Neuronal stem cell (in vitro differentiated cells): ENCODE measurements around the gene NPPC.

Source experiments
- DNase-seq: peaks from one replicate; pipeline ENCODE4 v3.0.0-alpha.2; 2013; ENCODE audit warnings: low spot score
- H2AFZ ChIP-seq: one replicate; pipeline ENCODE4 v1.6.1; 2013; ENCODE audit warnings: mild to moderate bottlenecking, low read length, inconsistent platforms
- H2AK5ac ChIP-seq: 2 replicates; pipeline ENCODE4 v1.6.1; 2013; ENCODE audit warnings: low read depth, mild to moderate bottlenecking, inconsistent platforms, low read length, moderate library complexity, mixed read lengths
- H2BK120ac ChIP-seq: 2 replicates; pipeline ENCODE4 v1.6.1; 2013; ENCODE audit warnings: low read depth, mild to moderate bottlenecking, inconsistent platforms, low read length, moderate library complexity, mixed read lengths
- H2BK12ac ChIP-seq: one replicate; pipeline ENCODE4 v1.6.1; 2013; ENCODE audit warnings: low read length, inconsistent platforms
- H2BK15ac ChIP-seq: 2 replicates; pipeline ENCODE4 v1.6.1; 2013; ENCODE audit warnings: mild to moderate bottlenecking, low read length, inconsistent platforms, mixed read lengths
- H2BK5ac ChIP-seq: one replicate; pipeline ENCODE4 v1.6.1; 2013; ENCODE audit warnings: inconsistent platforms, mild to moderate bottlenecking, low read length, moderate library complexity
- H3K14ac ChIP-seq: one replicate; pipeline ENCODE4 v1.6.1; 2013; ENCODE audit warnings: low read length, inconsistent platforms
- H3K18ac ChIP-seq: 2 replicates; pipeline ENCODE4 v1.6.1; 2013; ENCODE audit warnings: low read length, inconsistent platforms
- H3K23ac ChIP-seq: 2 replicates; pipeline ENCODE4 v1.6.1; 2013; ENCODE audit warnings: low read depth, mild to moderate bottlenecking, mixed read lengths, low read length, inconsistent platforms; ENCODE audit not compliant: poor library complexity
- H3K27ac ChIP-seq: replicated peaks from 3 replicates; pipeline ENCODE4 v1.5.1; 2013; ENCODE audit warnings: low read length, inconsistent platforms
- H3K27me3 ChIP-seq, 3 experiments: 2 replicates each; pipeline ENCODE4 v1.6.1; 2013; ENCODE audit warnings: low read length in 3 of 3, mild to moderate bottlenecking in 2 of 3, inconsistent platforms in 1 of 3, low read depth in 1 of 3, mixed read lengths in 1 of 3, moderate library complexity in 1 of 3; ENCODE audit not compliant: control insufficient read depth in 3 of 3, insufficient read depth in 3 of 3
- H3K36me3 ChIP-seq, 2 donors: replicated peaks in 1 of 2; 2 replicates each; pipeline ENCODE4 v1.6.1; 2013; ENCODE audit warnings: low read length in 2 of 2; ENCODE audit not compliant: control insufficient read depth in 2 of 2, insufficient read depth in 2 of 2
- H3K4ac ChIP-seq: 2 replicates; pipeline ENCODE4 v1.6.1; 2013; ENCODE audit warnings: inconsistent platforms, mild to moderate bottlenecking, low read length, moderate library complexity
- H3K4me1 ChIP-seq, 2 donors: 1 replicate in 1 of 2; 2 replicates in 1 of 2; pipeline ENCODE4 v1.6.1; 2013; ENCODE audit warnings: low read length in 2 of 2, low read depth in 1 of 2; ENCODE audit not compliant: control insufficient read depth in 2 of 2, insufficient read depth in 1 of 2
- H3K4me2 ChIP-seq: one replicate; pipeline ENCODE4 v1.6.1; 2013; ENCODE audit warnings: mild to moderate bottlenecking, low read length, inconsistent platforms; ENCODE audit not compliant: insufficient read depth, poor library complexity, severe bottlenecking
- H3K4me3 ChIP-seq, 2 donors: 2 replicates each; pipeline ENCODE4 v1.5.1; 2013; ENCODE audit warnings: low read length in 2 of 2, mild to moderate bottlenecking in 2 of 2, inconsistent platforms in 1 of 2, moderate library complexity in 1 of 2
- H3K79me1 ChIP-seq: one replicate; pipeline ENCODE4 v1.6.1; 2013; ENCODE audit warnings: low read depth, mild to moderate bottlenecking, inconsistent platforms, low read length, moderate library complexity
- H3K9ac ChIP-seq: one replicate; pipeline ENCODE4 v1.6.1; 2013; ENCODE audit warnings: mild to moderate bottlenecking, low read depth, low read length, inconsistent platforms; ENCODE audit not compliant: poor library complexity
- H3K9me3 ChIP-seq, 2 donors: replicated peaks in 1 of 2; 2 replicates each; pipeline versions ENCODE3 to v1.6.1; 2013; ENCODE audit warnings: low read length in 2 of 2, mild to moderate bottlenecking in 2 of 2, inconsistent platforms in 1 of 2, low read depth in 1 of 2, mixed read lengths in 1 of 2, moderate library complexity in 1 of 2; ENCODE audit not compliant: control insufficient read depth in 2 of 2, insufficient read depth in 1 of 2
- H4K8ac ChIP-seq: one replicate; pipeline ENCODE4 v1.6.1; 2013; ENCODE audit warnings: low read depth, mild to moderate bottlenecking, inconsistent platforms, low read length, moderate library complexity
- H4K91ac ChIP-seq: one replicate; pipeline ENCODE4 v1.6.1; 2013; ENCODE audit warnings: low read length, low read depth, mild to moderate bottlenecking, inconsistent platforms; ENCODE audit not compliant: poor library complexity
- WGBS, 2 donors: extraction: QIAGEN DNeasy Blood & Tissue Kit; methylation state at CpG; one replicate each; pipeline ENCODE4 v1.1.7; 2013; ENCODE audit warnings: missing lambda C conversion rate in 2 of 2, mixed read lengths in 1 of 2; ENCODE audit not compliant: insufficient read length in 2 of 2, insufficient replicate concordance in 1 of 2; ENCODE audit errors: extremely low coverage in 2 of 2; 5-methylcytosine and 5-hydroxymethylcytosine counted together

The NPPC gene

DNA sequence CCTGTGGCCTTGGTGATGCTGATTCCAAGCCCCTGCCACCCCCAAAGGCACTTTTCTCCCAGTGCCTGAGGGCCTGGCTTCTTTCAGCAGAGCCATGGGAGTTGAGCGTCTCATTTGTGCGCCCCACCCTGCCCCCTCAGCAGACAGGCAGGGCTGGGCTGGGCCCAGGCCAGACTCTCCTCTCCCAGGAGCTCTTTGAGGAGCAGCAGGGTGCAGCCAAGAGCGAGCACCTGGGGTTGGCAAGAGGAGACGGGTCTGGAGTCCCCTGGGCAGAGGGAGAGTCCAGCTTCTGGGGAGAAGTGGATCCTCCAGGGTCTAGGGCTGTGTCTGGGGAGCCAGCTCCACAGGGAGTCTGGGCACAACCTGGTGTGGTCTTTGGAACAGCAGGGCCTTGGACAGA, 21.2 kb downstream of the NPPC start:
- no peak overlapping the region for H4K91ac ChIP-seq
- H2BK5ac ChIP-seq = no peak overlapping the region
- H3K18ac ChIP-seq = peak overlapping the region; percentile 16
- peaks cover 0 to 26% (median 2%) of the 10 kb centered on the region in 3 experiments for H3K27me3 ChIP-seq
- H2AFZ ChIP-seq = no peak overlapping the region
- no peak overlapping the region for H3K14ac ChIP-seq
- no peak overlapping the region for H3K27ac ChIP-seq
- no peaks in the 10 kb centered on the region for H3K79me1 ChIP-seq
- no CpG with 5 or more reads among the region's 4 CpGs for WGBS, 2 donors
- H3K4me1 ChIP-seq = peaks cover 0 to 3% of the 10 kb centered on the region in 2 donors
- no peaks in the 10 kb centered on the region for H3K9me3 ChIP-seq
- H3K4me3 ChIP-seq = no peak overlapping the region
- H2BK12ac ChIP-seq = peak overlapping the region; percentile 18
- DNase-seq = no peak
- H3K23ac ChIP-seq = no peak overlapping the region
- no peak overlapping the region for H3K4ac ChIP-seq
- no peak overlapping the region for H3K4me2 ChIP-seq
- H2AK5ac ChIP-seq = peak overlapping the region; percentile 15
- no peaks in the 10 kb centered on the region for H3K36me3 ChIP-seq
- H3K9ac ChIP-seq = no peak overlapping the region
- peak overlapping the region; percentile 64 for H2BK15ac ChIP-seq
- no peak overlapping the region for H4K8ac ChIP-seq
- H2BK120ac ChIP-seq = no peak overlapping the region

DNA sequence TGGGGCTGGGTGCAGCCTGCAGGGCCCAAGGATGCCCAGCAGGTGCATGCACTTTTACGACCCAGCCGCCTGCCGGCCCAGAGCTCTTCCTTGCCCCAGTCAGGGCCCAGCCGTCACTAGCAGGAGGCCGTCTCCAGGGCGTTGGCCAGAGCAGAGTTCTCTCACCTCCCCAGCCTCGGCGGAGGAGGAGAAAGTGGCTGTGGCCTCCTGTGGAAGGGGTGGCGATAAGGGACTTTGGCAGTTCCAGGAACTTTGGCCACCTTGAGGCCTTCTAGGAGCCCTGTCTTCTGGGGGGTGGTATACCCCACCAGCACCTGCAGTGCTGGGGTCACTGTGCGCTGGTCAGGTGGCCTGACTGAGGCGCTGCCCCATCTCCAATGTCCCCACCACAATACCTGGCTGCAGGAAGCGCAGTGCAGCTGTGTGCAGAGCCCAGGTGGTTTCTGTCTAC, 22.0 kb downstream of the NPPC start:
- Histone ChIP-seq H4K8ac (peak overlapping the region; percentile 32), H3K9me3 (no peaks in the 10 kb centered on the region), H2AK5ac (peak overlapping the region; percentile 41), H2AFZ (no peak overlapping the region), H3K9ac (no peak overlapping the region), H3K4me1 (peaks cover 0 to 3% of the 10 kb centered on the region in 2 donors), H2BK5ac (no peak overlapping the region), H3K18ac (no peak overlapping the region), H3K4ac (no peak overlapping the region), H3K27me3 (peaks cover 0 to 31% (median 2%) of the 10 kb centered on the region in 3 experiments), H3K27ac (no peak overlapping the region), H3K36me3 (no peaks in the 10 kb centered on the region), H3K23ac (peak overlapping the region; percentile 25), H4K91ac (no peak overlapping the region), H3K4me3 (no peak overlapping the region), H2BK120ac (no peak overlapping the region), H3K14ac (no peak overlapping the region), H3K79me1 (no peaks in the 10 kb centered on the region), H2BK12ac (no peak overlapping the region), H3K4me2 (no peak overlapping the region), H2BK15ac (peak overlapping the region; percentile 65)
- no peak for DNase-seq
- no CpG with 5 or more reads among the region's 12 CpGs for WGBS, 2 donors

DNA sequence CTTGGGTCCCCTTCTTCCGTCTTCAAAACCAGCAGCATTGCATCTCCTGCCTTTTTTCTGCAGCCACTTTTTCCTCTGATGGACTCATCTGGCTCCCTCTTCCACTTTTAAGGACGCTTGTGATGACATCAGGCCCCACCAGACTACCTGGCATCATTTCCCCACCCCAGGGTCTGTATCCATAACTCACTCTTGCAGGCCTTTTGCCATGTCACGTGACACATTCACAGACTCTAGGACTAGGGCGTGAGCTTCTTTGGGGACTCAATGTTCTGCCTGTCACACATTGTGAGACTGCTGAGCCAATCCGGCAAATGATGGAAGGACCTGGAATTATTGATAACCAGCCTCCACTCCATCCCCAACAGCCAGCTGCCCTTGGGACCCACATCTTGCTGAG, 23.6 kb downstream of the NPPC start:
- no peak overlapping the region for H2BK5ac ChIP-seq
- no peak overlapping the region for H3K18ac ChIP-seq
- H3K9ac ChIP-seq = no peak overlapping the region
- H3K4ac ChIP-seq = no peak overlapping the region
- H2AK5ac ChIP-seq = no peak overlapping the region
- H3K79me1 ChIP-seq = no peaks in the 10 kb centered on the region
- no peaks in the 10 kb centered on the region for H3K36me3 ChIP-seq
- H3K23ac ChIP-seq = no peak overlapping the region
- no peak overlapping the region for H4K8ac ChIP-seq
- H3K4me3 ChIP-seq = no peak overlapping the region
- no peak overlapping the region for H2AFZ ChIP-seq
- H2BK120ac ChIP-seq = no peak overlapping the region
- WGBS, 2 donors = no CpG with 5 or more reads among the region's 5 CpGs
- H3K9me3 ChIP-seq = no peaks in the 10 kb centered on the region
- no peak overlapping the region for H2BK15ac ChIP-seq
- no peak overlapping the region for H3K27ac ChIP-seq
- H2BK12ac ChIP-seq = no peak overlapping the region
- no peak for DNase-seq
- H4K91ac ChIP-seq = no peak overlapping the region
- peaks cover 0 to 37% (median 2%) of the 10 kb centered on the region in 3 experiments for H3K27me3 ChIP-seq
- no peak overlapping the region for H3K4me2 ChIP-seq
- H3K14ac ChIP-seq = no peak overlapping the region
- peaks cover 0 to 3% of the 10 kb centered on the region in 2 donors for H3K4me1 ChIP-seq

DNA sequence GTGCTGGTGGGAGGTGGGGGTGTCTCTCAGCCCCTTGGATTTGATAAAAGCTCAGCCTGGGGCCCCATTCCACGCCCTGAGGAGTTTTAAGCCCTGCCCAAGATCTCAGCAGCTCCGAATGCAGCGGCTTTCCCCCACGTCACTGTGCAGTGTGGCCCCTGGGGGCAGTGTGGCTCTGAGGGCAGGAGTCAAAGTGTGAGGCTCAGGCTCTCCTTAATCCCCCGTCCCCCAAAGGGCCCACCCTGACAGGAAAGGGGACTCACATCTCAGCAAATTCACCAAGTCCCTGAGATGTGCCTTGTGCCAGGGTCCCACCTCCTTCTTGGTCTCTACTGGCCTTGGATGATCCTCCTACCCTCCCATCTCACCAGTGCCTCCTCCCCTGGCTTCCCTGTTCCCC, 25.2 kb downstream of the NPPC start:
- peaks cover 0 to 3% of the 10 kb centered on the region in 2 donors for H3K4me1 ChIP-seq
- H4K91ac ChIP-seq = no peak overlapping the region
- no peak overlapping the region for H3K14ac ChIP-seq
- peaks cover 0 to 40% (median 2%) of the 10 kb centered on the region in 3 experiments for H3K27me3 ChIP-seq
- H2AK5ac ChIP-seq = no peak overlapping the region
- peak overlapping the region; percentile 63 for H3K18ac ChIP-seq
- no peaks in the 10 kb centered on the region for H3K36me3 ChIP-seq
- H3K4me3 ChIP-seq = no peak overlapping the region
- no peak for DNase-seq
- no peak overlapping the region for H2BK15ac ChIP-seq
- no peak overlapping the region for H2BK5ac ChIP-seq
- no peak overlapping the region for H3K9ac ChIP-seq
- H4K8ac ChIP-seq = no peak overlapping the region
- H3K4ac ChIP-seq = no peak overlapping the region
- H2BK12ac ChIP-seq = no peak overlapping the region
- peak overlapping the region; percentile 35 for H2AFZ ChIP-seq
- H3K9me3 ChIP-seq = no peaks in the 10 kb centered on the region
- H3K79me1 ChIP-seq = no peaks in the 10 kb centered on the region
- H3K23ac ChIP-seq = no peak overlapping the region
- no CpG with 5 or more reads among the region's 5 CpGs for WGBS, 2 donors
- H2BK120ac ChIP-seq = no peak overlapping the region
- no peak overlapping the region for H3K27ac ChIP-seq
- no peak overlapping the region for H3K4me2 ChIP-seq
